T-helper 2 cell (primary cell): ENCODE measurements around the gene IL1RL1.

Experiments used
- DNase-seq, 5 experiments: peaks; one replicate each; pipeline versions ENCODE4 v3.0.0 to v3.0.0-alpha.2; 2012 to 2022

The IL1RL1 gene

DNA sequence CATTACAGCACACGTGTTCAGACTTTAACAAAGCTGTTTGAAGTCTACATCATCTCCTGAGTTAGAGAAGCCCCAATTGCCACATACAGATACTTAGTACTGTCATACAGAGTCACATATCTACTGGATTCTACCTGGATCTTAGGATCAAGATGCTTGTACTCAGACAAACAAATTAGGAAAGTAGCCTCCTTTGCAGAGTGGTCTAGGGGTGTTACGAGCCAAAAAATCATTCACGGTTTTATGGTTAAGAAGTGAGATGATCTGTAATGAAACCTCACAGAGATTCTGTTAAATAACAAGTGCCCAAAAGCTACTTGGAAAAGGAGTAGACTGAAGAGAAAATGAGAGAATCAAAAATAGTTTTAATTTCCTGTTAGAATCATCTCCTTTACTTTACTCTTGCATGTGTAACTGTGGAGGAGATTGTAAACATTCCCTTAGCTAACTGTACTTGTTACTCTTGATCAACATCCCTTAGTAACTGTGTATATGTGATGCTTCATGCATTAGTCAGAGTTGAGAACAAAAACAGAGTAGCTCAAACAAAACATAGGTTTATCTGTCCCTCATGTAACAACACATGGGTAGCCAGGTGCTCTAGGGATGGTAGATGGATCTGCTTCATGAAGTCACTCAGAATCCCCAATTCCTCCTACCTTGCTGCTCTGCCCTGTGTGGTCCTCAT lies 16.4 kb upstream of the IL1RL1 start:
- DNase-seq, result no peak

DNA sequence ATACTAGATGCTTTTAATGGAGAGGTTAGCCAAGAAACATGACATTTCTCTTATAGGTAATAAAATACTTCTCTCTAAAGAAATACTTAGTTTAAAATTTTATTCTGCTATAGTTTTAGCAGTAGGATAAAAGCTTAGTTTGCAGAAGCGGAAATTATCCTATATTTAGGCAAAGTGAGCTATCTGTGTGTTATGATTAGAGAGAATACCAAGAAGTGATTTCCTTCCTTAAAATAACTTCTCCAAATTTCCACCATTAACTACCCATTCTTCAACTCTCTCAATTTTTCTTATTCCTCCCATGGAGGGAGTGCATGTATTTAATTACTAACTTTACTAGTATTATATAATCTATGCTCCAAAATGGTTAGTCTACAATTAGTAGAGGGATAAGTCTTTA lies 15.8 kb upstream of the IL1RL1 start:
- no peak for DNase-seq

DNA sequence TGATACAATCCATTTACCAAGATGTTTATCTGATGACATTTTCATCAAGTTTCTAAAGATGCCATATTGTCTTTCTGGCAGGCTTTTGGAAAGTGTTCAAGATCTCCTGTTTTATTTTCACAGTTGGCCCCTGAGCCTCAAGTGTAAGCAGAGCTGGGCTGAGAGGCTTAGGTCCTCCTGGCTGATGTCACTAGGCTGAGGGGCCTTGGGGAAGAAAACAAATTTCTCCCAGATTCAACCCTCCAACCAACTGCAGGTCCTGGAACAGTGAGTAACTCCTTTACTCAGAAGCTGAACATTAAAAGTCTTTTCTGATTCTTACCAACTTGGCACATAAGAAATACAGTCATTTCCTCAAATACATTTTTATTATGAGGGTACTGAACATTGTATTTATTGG lies 14.9 kb upstream of the IL1RL1 start:
- no peak for DNase-seq

DNA sequence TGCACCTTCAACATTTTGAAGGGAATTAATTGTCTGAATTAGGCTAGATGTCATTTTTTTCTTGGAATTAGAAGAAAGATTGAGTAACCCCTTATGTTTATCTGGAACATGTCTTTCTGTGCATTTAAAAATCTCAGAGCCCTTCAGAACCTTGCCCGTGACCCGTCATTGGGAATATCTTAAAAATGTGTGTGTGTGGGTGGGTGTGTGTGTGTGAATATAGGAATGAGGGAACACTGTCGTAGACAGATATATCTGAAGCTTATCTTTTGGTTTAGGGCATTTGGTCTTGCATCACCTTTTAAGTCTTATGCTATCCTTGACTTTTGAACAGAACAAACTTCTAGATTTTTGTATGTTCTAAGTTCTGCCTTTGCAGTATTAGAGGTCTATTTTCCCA lies 13.5 kb upstream of the IL1RL1 start:
- no peak for DNase-seq

DNA sequence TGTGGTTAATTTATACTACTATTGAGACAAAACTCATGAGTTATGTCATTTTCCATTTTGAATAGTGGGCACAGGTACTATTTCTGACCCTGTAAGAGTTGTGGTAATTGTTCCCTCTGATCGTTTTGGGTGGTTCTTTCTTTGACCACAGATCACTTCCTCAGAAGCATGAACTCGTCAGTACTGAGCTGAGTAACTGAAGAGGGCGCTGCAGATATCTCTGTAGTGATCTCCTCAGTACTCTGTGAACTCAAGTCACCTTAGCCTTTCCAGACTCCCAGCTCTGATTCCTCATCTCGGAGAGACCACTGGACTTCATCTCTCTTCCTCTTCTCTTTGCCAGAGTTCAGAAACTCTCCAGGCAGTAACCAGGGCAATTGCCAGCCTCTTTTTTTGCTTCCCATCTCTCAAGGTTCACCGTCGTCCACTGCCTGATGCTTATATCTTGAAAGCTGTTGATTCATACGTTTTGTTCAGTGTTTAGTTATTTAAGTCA lies 9.4 kb upstream of the IL1RL1 start:
- DNase-seq, result peak in 3 of 5 experiments; percentile 7 to 92 (median 30)

DNA sequence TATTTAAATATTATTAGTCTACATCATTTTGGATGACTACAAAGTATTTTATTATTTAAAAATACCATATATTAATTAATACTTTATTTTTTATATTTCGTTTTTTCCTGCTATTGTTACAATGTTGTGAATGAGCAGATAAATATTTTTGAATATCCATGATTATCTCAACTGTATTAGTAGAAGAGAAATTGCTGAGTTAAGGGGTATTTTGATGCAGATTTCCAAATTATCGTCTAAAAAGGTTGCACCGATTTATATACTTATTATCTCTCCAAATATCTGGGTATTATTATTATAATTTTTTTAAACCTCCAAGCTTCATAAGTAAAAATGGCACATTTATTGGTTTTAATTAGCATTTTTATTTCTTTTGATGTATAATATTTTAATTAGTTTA lies 8.9 kb upstream of the IL1RL1 start:
- no peak for DNase-seq

DNA sequence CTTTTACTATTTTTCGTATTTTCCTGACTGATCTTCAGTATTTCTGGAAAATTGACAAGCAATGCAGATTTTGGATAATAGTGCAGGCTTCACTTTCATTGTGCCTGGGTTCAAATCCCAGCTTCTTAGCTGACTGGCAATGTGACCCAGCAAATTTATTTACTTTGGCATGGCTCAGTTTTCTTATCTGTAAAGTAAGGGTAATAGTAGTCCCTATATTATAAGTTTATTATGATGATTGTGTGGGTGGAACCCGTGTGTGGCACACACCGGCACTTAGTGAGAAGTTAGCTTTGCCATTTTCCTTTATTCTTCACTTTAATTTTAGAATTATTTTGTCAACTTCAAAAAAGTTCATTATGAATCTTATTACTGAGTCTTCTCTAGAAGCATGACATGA lies 7.8 kb upstream of the IL1RL1 start:
- no peak for DNase-seq

DNA sequence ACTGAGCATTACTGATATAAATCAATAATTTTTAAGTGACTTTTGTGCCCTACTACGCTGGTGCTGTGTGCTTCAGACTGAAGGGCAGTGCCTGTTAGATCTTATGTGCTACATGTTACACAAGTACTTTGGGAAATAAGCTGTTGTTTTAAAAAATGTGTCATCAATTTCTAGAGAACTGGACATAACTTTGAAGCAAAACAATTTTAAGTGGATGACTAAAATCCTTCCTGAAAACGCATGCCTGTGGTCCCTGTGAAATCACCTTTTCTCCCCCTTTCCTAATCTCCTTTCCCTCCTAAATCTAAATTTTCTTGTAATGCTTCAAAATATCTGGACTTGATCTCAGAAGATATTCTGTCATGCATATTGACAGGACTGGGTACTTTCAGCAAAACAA lies 7.1 kb upstream of the IL1RL1 start:
- DNase-seq, result peak in 1 of 5 experiments; percentile 37

DNA sequence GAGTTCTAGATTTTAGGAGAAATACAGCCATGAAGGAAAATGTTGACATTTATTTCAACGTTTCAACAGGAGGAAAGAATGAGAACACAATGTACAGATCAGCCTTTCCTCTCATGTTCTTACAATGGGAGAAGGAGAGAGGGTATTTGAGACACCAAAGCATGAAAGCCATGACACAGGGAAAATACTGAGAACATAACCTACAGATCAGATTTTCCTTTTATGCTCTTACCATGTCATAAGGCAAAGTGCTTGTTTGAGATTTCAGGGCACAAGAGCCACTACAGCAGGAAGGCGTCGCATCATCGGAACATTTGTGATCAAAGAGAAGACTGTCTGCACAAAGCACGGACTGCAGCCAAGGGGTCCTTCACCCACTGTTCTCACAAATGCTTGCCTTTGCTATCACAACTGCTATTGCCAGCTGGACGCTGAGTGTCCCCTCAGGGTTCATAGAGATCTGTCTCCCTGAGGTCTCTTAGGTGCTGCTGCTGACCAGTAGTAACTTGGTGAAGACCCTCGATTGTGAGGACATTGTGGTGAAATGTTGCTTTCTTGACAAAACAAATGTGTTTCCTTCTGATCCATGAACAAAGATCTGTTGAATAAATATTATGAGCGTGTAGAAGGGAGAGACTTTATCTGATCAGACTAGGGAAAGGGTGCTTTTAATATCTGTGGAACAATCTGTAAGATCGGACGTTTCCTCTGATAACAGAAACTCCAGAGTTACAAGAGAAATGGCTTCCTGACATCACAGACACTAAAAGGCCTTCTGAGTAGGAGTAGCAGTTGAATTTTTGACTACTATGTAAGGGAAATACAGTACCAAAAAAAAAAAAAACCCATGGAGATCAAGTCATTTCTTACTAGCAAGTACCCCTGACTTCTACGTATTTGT lies 6.4 kb upstream of the IL1RL1 start:
- DNase-seq, result peak in 1 of 5 experiments; percentile 57

DNA sequence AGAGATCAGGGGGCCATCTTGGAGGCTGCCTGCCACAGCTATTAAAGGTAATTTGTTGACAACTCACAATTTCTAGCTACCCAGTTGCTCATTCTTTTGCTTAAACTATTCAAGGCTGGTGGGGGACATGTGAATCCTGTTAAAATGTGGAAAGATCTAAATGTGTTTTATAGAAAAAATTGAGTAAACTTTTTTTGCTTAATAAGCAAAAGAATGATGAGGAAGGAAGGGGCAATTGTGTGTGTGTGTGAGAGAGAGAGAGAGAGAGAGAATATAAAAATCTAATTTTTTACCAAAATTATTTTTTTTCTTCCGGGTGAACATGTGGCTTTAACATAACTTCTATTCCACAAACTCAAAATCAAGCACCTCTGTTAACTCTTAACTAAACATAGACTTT lies 5.2 kb upstream of the IL1RL1 start:
- no peak for DNase-seq

DNA sequence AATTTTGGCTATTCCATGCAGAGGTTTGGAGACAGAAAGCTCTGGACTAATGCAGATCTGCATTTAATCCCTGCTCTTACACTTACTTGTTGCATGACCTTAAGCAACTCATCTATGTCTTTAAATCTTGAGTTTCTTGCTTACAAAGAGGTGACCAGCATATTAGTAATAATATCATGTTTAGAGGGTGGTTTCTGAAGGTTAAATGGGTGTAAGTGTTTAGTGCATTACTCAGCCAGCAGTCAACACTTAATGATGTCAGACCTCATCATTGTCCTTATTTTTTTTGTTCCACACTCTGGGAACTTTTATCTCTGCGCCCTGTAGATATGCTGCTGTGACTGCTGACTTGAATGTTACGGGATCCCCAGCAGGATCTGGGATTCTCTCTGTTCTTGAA lies 1.7 kb downstream of the IL1RL1 start:
- DNase-seq, result no peak

DNA sequence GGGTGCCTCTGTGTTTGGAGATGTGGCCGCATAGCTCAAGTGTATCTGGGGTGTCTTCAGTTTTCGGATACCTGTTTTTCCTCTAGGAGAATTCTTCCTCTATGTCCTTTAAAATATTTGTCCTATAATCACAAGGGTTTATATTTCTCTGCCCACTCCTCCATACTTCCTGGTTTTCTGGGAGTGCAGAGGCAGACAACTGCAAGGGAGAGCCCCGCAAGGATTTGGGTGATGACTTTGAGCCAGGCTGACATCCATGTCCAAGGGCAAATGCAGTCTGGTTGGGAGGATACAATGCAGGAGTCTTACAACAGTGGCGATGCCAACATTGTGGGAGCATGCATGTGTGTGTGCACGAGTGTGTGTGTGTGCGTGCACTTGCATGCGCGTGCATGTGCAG lies 2.1 kb downstream of the IL1RL1 start:
- no peak for DNase-seq

DNA sequence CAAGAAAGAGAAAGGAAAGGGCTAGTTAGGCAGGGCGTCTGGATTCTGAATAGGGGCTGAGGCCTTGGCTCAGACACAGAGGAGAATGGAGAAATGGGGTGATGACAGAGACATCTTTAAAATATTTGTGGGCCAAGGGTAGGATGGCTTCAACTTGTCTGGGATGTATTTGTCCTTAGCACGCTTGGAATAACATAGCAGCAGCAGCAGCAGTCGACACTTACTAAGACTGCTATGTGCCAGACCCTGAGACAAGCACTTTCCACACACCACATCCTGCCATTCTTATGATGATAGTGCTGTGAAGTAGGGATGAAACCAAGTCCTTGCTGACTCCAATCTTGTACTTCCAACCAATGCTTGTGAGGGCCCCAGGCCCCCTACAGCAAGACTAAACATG lies 2.6 kb downstream of the IL1RL1 start:
- DNase-seq, result peak in 1 of 5 experiments; percentile 49

DNA sequence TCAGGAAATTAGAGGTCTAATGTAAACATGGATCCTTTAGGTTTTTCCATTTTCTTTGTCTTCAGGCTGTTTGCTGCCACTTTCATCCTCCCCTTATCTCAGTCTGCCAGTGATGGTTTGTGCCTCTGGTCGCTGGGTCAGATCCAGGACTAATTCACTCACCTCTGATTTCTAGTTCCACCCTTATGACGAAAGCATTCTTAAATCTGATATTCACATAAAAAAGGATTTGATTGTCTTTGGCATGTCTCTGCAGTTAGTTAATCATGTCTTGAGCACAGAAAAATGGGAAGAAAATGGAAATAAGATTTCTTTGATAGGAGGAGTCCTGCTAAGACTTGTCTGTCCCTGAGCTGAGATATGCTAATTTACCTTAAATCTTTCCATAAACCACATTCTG lies 4.6 kb downstream of the IL1RL1 start:
- DNase-seq, result no peak

DNA sequence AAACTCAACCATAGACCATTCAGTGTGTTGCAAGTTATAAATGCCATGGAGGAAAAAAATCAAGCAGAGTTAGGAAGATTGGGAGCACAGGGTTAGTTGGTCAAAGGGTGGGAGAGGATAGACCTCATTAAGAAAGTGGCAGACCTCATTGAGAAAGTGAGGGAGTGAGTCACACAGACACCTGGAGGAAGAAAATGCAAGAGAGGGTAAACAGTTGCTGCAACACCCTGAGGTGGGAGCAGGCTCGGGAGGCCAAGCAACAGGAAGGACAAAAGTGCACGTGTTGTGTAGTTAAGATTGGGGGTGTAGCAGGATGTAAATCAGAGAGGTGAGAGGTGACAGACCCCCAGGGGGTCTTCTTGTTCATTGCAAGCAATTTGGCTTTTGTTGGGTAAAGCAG lies 6.4 kb downstream of the IL1RL1 start:
- no peak for DNase-seq

DNA sequence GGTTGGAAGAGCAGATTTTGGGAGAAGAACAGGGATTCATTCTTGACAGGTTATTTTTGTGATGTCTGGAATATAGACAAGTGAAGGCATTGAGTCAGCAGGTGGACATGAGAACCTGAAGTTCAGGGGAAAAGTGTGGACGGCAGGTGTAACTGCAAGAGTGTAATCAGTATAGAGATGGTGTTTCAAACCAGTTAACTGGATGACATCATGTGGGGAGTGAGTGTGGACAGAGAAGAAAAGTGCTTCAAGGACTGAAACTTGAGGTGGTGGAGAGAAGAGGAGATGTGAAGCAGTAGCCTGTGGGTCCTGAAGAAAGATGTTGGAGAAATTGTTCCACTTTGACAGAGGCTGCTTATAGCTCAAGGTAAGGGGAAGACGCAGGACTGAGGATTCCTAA lies 7.1 kb downstream of the IL1RL1 start:
- no peak for DNase-seq

DNA sequence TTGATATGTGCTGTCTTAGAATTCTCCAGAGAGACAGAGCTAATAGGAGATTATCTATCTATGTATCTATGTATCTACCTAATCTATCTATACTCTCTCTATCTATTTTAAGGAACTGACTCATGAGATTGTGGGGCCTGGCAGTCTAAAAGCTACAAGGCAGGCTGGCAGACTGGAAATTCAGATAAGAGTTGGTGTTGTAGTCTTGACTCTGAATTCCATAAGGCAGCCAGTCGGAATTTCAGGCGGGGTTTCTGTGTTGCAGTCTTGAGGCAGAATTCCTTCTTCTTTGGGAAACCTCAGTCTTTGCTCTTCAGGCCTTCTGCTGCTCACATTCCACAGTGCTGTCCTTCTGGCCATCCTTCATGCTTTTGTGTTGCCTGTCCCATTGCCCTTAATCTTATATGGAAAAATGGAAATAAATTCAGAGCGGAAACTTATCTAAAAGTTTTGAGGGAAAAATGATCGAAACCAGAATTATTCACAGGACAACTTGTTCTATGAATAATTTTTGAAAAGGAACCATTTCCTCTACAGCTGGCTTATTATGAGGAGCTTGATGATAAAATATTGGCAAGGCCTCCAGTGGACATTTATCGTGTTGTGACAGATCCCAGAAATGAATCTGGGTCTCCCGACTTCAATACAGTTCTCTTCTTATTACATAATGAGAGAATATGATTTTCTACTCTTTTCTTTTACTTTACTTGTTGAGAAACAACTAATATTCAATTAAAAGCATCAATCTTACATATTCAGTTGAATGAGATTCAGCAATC lies 10.8 kb downstream of the IL1RL1 start:
- no peak for DNase-seq

DNA sequence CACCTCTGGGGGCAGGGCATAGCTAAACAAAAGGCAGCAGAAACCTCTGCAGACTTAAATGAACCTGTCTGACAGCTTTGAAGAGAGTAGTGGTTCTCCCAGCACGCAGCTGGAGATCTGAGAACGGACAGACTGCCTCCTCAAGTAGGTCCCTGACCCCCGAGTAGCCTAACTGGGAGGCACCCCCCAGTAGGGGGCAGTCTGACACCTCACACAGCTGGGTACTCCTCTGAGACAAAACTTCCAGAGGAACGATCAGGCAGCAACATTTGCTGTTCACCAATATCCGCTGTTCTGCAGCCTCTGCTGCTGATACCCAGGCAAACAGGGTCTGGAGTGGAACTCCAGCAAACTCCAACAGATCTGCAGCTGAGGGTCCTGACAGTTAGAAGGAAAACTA lies 13.6 kb downstream of the IL1RL1 start:
- peak in 1 of 5 experiments; percentile 3 for DNase-seq

DNA sequence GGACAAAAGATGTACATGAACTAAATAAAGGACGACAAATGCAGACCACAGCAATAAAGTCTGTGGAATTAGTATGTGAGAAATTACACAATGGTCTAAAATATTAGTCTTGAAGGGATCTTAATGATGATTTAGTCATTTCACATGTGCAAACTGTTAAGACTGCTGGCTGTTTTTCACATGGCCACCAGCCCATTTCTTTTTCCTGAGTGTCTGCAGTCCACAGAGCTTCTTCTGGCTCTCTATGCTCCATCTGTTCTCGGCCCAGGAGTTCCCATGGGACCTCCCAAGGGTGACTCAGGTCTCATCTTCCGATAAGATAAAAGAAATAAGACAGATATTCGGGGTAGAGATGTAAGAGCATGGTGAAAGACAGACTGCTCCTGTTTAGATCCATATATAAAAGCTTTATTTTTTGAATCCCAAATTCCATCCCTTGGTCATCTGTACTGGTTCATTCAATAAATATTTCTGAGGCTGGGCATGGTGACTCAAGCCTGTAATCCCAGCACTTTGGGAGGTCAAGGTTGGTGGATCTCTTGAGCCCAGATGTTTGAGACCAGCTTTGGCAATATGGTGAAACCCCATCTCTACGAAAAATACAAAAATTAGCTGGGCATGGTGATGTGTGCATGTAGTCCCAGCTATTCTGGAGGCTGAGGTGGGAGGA lies 20.1 kb downstream of the IL1RL1 start:
- no peak for DNase-seq

DNA sequence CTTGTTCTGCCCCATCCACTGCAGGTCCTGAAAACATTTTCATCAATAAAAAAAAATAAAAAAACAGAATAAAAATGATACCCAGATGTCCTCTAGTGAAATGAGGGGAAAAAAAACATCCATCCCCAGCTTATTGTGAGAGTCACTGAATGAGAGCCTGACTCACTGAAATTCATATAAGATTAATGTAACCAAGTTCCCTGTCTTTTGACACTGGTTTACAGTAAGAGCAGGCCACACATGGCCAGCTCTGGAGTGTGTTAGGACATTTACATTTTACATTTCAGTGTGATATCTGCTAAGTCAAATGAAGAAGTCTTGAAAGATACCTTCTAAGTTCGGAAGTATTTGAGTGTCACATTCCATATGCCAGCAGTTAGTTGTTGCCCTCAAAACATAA lies 23.1 kb downstream of the IL1RL1 start:
- DNase-seq, result no peak

DNA sequence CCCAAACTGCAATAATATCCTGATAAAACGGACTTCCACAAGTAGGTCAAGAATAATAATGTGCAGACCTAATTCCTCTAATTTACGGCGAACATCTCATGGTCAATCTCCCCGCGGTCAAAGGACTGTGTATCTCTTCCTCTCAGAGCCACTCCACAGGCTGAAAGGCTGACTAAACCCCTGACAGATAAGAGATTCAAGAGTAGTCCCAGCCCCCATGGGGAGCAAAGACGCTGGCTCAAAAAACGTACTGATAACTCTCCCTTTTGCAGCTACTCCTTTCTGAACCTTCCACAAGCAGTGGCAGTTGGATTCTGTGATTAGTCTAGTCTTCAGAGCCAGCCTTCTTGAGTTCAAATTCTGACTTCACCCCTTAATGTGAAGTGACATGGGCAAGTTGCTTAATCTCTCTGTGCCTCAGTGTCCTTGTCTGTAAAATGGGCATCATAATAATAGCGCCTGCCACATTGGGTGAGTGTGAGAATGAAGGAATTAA lies 24.6 kb downstream of the IL1RL1 start:
- no peak for DNase-seq

DNA sequence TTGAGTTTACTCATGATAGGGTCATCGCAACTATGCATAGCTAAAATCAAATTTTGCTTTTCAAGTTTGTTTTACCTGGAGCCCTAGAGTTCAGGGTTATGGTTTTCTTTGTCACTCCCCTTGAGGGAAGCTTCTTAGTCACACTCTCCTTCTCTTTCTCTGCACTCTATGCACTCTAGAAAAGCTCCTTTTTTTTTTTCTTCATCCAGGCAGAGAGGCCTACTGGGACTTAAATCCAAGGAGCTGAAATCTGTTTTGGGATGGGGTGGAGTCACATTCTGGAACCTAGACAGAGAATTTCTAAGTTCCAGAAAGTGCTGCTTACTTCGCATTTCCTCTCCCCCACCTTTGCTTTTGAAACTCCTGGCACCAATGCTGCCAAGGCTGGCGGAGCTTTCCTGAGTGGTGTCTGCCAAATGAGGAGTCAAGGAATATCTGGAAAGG lies 25.2 kb downstream of the IL1RL1 start:
- no peak for DNase-seq
